HEK293 (cell line): ENCODE data around the gene POLD2.

Experiments used
- FEZF1 ChIP-seq: fragments of 450-650 bp; formaldehyde crosslinking; IDR thresholded peaks from 2 replicates; pipeline ENCODE4 v1.5.1; 2016; ENCODE audit warnings: missing biosample characterization, missing genetic modification characterization
- GLIS1 ChIP-seq: fragments of 450-650 bp; formaldehyde crosslinking; IDR thresholded peaks from 2 replicates; pipeline ENCODE4 v1.5.1; 2016; ENCODE audit warnings: missing biosample characterization, missing genetic modification characterization
- PBX3 ChIP-seq: sonication (generic); formaldehyde crosslinking; IDR thresholded peaks from 2 replicates; pipeline ENCODE4 v1.8.1; 2022; ENCODE audit warnings: mild to moderate bottlenecking, moderate library complexity, missing genetic modification reagents
- REPIN1 ChIP-seq: fragments of 450-650 bp; formaldehyde crosslinking; IDR thresholded peaks from 2 replicates; pipeline ENCODE4 v1.5.1; 2017; ENCODE audit warnings: missing biosample characterization, missing genetic modification characterization, low read depth
- SCRT2 ChIP-seq: fragments of 450-650 bp; formaldehyde crosslinking; IDR thresholded peaks from 2 replicates; pipeline ENCODE4 v1.5.1; 2016; ENCODE audit warnings: missing biosample characterization, missing genetic modification characterization
- SP7 ChIP-seq: fragments of 450-650 bp; formaldehyde crosslinking; IDR thresholded peaks from 2 replicates; pipeline ENCODE4 v1.5.1; 2016; ENCODE audit warnings: missing biosample characterization, missing genetic modification characterization
- YY2 ChIP-seq: fragments of 450-650 bp; formaldehyde crosslinking; IDR thresholded peaks from 2 replicates; pipeline ENCODE4 v1.5.1; 2016; ENCODE audit warnings: missing biosample characterization, missing genetic modification characterization
- ZBTB1 ChIP-seq: fragments of 450-650 bp; formaldehyde crosslinking; IDR thresholded peaks from 2 replicates; pipeline ENCODE4 v1.5.1; 2016; ENCODE audit warnings: missing biosample characterization, missing genetic modification characterization
- ZBTB17 ChIP-seq: fragments of 450-650 bp; formaldehyde crosslinking; IDR thresholded peaks from 2 replicates; pipeline ENCODE4 v1.5.1; 2016; ENCODE audit warnings: missing biosample characterization, missing genetic modification characterization
- ZEB2 ChIP-seq: fragments of 450-650 bp; formaldehyde crosslinking; IDR thresholded peaks from 2 replicates; pipeline ENCODE4 v1.5.1; 2016; ENCODE audit warnings: missing biosample characterization, missing genetic modification characterization
- ZFP69B ChIP-seq: fragments of 450-650 bp; formaldehyde crosslinking; IDR thresholded peaks from 2 replicates; pipeline ENCODE4 v1.5.1; 2016; ENCODE audit warnings: missing biosample characterization, missing genetic modification characterization
- ZNF132 ChIP-seq: fragments of 450-650 bp; formaldehyde crosslinking; IDR thresholded peaks from 2 replicates; pipeline ENCODE4 v1.5.1; 2017; ENCODE audit warnings: missing biosample characterization, missing genetic modification characterization, borderline replicate concordance
- ZNF146 ChIP-seq: fragments of 450-650 bp; formaldehyde crosslinking; IDR thresholded peaks from 2 replicates; pipeline ENCODE4 v1.5.1; 2016; ENCODE audit warnings: missing biosample characterization, missing genetic modification characterization
- ZNF324 ChIP-seq: fragments of 450-650 bp; formaldehyde crosslinking; IDR thresholded peaks from 2 replicates; pipeline ENCODE4 v1.5.1; 2016; ENCODE audit warnings: missing biosample characterization, missing genetic modification characterization
- ZNF335 ChIP-seq: fragments of 450-650 bp; formaldehyde crosslinking; conservative IDR thresholded peaks from 2 replicates; pipeline ENCODE4 v1.5.1; 2016; ENCODE audit warnings: missing biosample characterization, missing genetic modification characterization
- ZNF391 ChIP-seq: fragments of 450-650 bp; formaldehyde crosslinking; IDR thresholded peaks from 2 replicates; pipeline ENCODE4 v1.5.1; 2016; ENCODE audit warnings: low read depth, missing biosample characterization, missing genetic modification characterization, borderline replicate concordance
- ZNF561 ChIP-seq: fragments of 450-650 bp; IDR thresholded peaks from 2 replicates; pipeline ENCODE4 v1.5.1; 2018; ENCODE audit warnings: missing biosample characterization, missing genetic modification characterization, borderline replicate concordance
- ZNF580 ChIP-seq: fragments of 450-650 bp; formaldehyde crosslinking; IDR thresholded peaks from 2 replicates; pipeline ENCODE4 v1.5.1; 2016; ENCODE audit warnings: missing biosample characterization, missing genetic modification characterization
- ZNF645 ChIP-seq: fragments of 450-650 bp; formaldehyde crosslinking; IDR thresholded peaks from 2 replicates; pipeline ENCODE4; 2016; ENCODE audit warnings: missing biosample characterization, missing genetic modification characterization
- ZNF76 ChIP-seq: fragments of 450-650 bp; formaldehyde crosslinking; IDR thresholded peaks from 2 replicates; pipeline ENCODE4; 2016; ENCODE audit warnings: low read depth, missing biosample characterization, missing genetic modification characterization, borderline replicate concordance
- ZNF777 ChIP-seq: fragments of 450-650 bp; formaldehyde crosslinking; IDR thresholded peaks from 2 replicates; pipeline ENCODE4 v1.5.1; 2017; ENCODE audit warnings: missing biosample characterization, missing genetic modification characterization, borderline replicate concordance
- ZNF785 ChIP-seq: fragments of 450-650 bp; formaldehyde crosslinking; IDR thresholded peaks from 2 replicates; pipeline ENCODE4 v1.5.1; 2016; ENCODE audit warnings: missing biosample characterization, missing genetic modification characterization
- ZNF843 ChIP-seq: fragments of 450-650 bp; formaldehyde crosslinking; IDR thresholded peaks from 2 replicates; pipeline ENCODE4 v1.5.1; 2016; ENCODE audit warnings: missing biosample characterization, missing genetic modification characterization
- ZSCAN23 ChIP-seq: fragments of 450-650 bp; formaldehyde crosslinking; IDR thresholded peaks from 2 replicates; pipeline ENCODE4 v1.5.1; 2016; ENCODE audit warnings: missing biosample characterization, missing genetic modification characterization
- ZXDB ChIP-seq: fragments of 450-650 bp; formaldehyde crosslinking; IDR thresholded peaks from 2 replicates; pipeline ENCODE4 v1.5.1; 2016; ENCODE audit warnings: missing biosample characterization, missing genetic modification characterization
- TF ChIP-seq, protein P1 (sequence below): fragments of 450-650 bp; formaldehyde crosslinking; conservative IDR thresholded peaks from 2 replicates; pipeline ENCODE4 v1.5.1; 2016; ENCODE audit warnings: low read depth, missing biosample characterization, missing genetic modification characterization
- TF ChIP-seq, protein P2 (sequence below): fragments of 450-650 bp; formaldehyde crosslinking; IDR thresholded peaks from 2 replicates; pipeline ENCODE4 v1.5.1; 2016; ENCODE audit warnings: missing biosample characterization, missing genetic modification characterization
- TF ChIP-seq, protein P3 (sequence below): fragments of 450-650 bp; formaldehyde crosslinking; IDR thresholded peaks from 2 replicates; pipeline ENCODE4 v1.5.1; 2016; ENCODE audit warnings: missing biosample characterization, missing genetic modification characterization

The POLD2 gene

GRCh38 chr7:44123190-44124003, at the start of gene POLD2 (continued):
- TF ChIP-seq, protein P1, sequence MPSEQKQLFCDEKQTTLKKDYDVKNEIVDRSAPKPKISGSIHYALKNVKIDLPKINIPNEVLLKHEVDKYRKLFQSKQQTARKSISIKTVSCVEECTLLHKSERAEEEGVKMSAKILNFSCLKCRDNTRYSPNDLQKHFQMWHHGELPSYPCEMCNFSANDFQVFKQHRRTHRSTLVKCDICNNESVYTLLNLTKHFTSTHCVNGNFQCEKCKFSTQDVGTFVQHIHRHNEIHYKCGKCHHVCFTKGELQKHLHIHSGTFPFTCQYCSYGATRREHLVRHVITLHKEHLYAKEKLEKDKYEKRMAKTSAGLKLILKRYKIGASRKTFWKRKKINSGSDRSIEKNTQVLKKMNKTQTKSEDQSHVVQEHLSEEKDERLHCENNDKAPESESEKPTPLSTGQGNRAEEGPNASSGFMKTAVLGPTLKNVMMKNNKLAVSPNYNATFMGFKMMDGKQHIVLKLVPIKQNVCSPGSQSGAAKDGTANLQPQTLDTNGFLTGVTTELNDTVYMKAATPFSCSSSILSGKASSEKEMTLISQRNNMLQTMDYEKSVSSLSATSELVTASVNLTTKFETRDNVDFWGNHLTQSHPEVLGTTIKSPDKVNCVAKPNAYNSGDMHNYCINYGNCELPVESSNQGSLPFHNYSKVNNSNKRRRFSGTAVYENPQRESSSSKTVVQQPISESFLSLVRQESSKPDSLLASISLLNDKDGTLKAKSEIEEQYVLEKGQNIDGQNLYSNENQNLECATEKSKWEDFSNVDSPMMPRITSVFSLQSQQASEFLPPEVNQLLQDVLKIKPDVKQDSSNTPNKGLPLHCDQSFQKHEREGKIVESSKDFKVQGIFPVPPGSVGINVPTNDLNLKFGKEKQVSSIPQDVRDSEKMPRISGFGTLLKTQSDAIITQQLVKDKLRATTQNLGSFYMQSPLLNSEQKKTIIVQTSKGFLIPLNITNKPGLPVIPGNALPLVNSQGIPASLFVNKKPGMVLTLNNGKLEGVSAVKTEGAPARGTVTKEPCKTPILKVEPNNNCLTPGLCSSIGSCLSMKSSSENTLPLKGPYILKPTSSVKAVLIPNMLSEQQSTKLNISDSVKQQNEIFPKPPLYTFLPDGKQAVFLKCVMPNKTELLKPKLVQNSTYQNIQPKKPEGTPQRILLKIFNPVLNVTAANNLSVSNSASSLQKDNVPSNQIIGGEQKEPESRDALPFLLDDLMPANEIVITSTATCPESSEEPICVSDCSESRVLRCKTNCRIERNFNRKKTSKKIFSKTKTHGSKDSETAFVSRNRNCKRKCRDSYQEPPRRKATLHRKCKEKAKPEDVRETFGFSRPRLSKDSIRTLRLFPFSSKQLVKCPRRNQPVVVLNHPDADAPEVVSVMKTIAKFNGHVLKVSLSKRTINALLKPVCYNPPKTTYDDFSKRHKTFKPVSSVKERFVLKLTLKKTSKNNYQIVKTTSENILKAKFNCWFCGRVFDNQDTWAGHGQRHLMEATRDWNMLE (tag by site-specific recombination), result 0 out of 2 replicates have a peak, but pooled peaks have one; percentile 33
- TF ChIP-seq ZBTB17 (peak; percentile 57), REPIN1 (tag by site-specific recombination) (0 out of 2 replicates have a peak, but pooled peaks have one; percentile 37), ZNF132 (tag by site-specific recombination) (no peak), ZBTB1 (tag by site-specific recombination) (0 out of 2 replicates have a peak, but pooled peaks have one; percentile 80), ZNF146 (tag by site-specific recombination) (no peak), ZXDB (tag by site-specific recombination) (peak; percentile 63), ZNF324 (peak; percentile 66; the same call in 1 of the 2 replicates), GLIS1 (peak; percentile 84), ZNF391 (tag by site-specific recombination) (no peak), PBX3 (CRISPR knock-in tag) (peak; percentile 87), ZSCAN23 (no peak), ZNF335 (tag by site-specific recombination) (peak; percentile 77), ZEB2 (tag by site-specific recombination) (peak; percentile 64; the same call in 1 of the 2 replicates), ZNF580 (tag by site-specific recombination) (no peak), ZNF785 (tag by site-specific recombination) (peak; percentile 62; the same call in 1 of the 2 replicates), ZNF561 (peak; percentile 45; the same call in 1 of the 2 replicates), ZFP69B (tag by site-specific recombination) (peak; percentile 92), YY2 (tag by site-specific recombination) (peak; percentile 81), FEZF1 (tag by site-specific recombination) (peak; percentile 14; the same call in 1 of the 2 replicates), ZNF843 (peak; percentile 38), ZNF645 (tag by site-specific recombination) (0 out of 2 replicates have a peak, but pooled peaks have one; percentile 19), ZNF76 (tag by site-specific recombination) (peak; percentile 90), ZNF777 (tag by site-specific recombination) (no peak; the same call in 1 of the 2 replicates), SCRT2 (tag by site-specific recombination) (peak; percentile 85), SP7 (tag by site-specific recombination) (peak; percentile 73)
- TF ChIP-seq, protein P2, sequence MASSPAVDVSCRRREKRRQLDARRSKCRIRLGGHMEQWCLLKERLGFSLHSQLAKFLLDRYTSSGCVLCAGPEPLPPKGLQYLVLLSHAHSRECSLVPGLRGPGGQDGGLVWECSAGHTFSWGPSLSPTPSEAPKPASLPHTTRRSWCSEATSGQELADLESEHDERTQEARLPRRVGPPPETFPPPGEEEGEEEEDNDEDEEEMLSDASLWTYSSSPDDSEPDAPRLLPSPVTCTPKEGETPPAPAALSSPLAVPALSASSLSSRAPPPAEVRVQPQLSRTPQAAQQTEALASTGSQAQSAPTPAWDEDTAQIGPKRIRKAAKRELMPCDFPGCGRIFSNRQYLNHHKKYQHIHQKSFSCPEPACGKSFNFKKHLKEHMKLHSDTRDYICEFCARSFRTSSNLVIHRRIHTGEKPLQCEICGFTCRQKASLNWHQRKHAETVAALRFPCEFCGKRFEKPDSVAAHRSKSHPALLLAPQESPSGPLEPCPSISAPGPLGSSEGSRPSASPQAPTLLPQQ, result peak; percentile 97
- TF ChIP-seq, protein P3, sequence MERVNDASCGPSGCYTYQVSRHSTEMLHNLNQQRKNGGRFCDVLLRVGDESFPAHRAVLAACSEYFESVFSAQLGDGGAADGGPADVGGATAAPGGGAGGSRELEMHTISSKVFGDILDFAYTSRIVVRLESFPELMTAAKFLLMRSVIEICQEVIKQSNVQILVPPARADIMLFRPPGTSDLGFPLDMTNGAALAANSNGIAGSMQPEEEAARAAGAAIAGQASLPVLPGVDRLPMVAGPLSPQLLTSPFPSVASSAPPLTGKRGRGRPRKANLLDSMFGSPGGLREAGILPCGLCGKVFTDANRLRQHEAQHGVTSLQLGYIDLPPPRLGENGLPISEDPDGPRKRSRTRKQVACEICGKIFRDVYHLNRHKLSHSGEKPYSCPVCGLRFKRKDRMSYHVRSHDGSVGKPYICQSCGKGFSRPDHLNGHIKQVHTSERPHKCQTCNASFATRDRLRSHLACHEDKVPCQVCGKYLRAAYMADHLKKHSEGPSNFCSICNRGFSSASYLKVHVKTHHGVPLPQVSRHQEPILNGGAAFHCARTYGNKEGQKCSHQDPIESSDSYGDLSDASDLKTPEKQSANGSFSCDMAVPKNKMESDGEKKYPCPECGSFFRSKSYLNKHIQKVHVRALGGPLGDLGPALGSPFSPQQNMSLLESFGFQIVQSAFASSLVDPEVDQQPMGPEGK (tag by site-specific recombination), result peak; percentile 94
